ENCODE results near the gene PXDN. TPM values are rescaled to one million over a fixed set of nuclear protein-coding genes. Genes with fewer than 3 reads are reported as not detected.
"Not testable (repeated sequence)": the region's sequence is repeated elsewhere in the genome, so short reads cannot be mapped to it uniquely, and the experiment has no call there.

Gene PXDN
- total RNA-seq, 1 donor from 2014 or later, result 2.5 TPM

- intact Hi-C loops (cut with micrococcal nuclease), result no loop called here
These were observed 30.6 kb upstream of the PXDN start for GRCh38 chr2:1774929-1775328.

GRCh38 chr2:1773883-1774282 is 29.6 kb upstream of the PXDN start:
- intact Hi-C loops (cut with micrococcal nuclease), result no loop called here

- intact Hi-C loops (cut with micrococcal nuclease), result no loop called here
These were observed 28.4 kb upstream of the PXDN start for GRCh38 chr2:1772471-1773267.

GRCh38 chr2:1771626-1772280 is 27.4 kb upstream of the PXDN start:
- intact Hi-C loops (cut with micrococcal nuclease), result no loop called here

- intact Hi-C loops (cut with micrococcal nuclease), result no loop called here
These were observed 26.5 kb upstream of the PXDN start for GRCh38 chr2:1770566-1771380.

GRCh38 chr2:1769703-1770422 is 25.5 kb upstream of the PXDN start:
- intact Hi-C loops (cut with micrococcal nuclease), result no loop called here

GRCh38 chr2:1767939-1768691 is 23.8 kb upstream of the PXDN start:
- intact Hi-C loops (cut with micrococcal nuclease), result no loop called here

- intact Hi-C loops (cut with micrococcal nuclease), result no loop called here
These were observed 22.8 kb upstream of the PXDN start for GRCh38 chr2:1766851-1767811.

- intact Hi-C loops (cut with micrococcal nuclease), result no loop called here
These were observed 22.1 kb upstream of the PXDN start for GRCh38 chr2:1766425-1766824.

GRCh38 chr2:1765201-1765600 is 20.9 kb upstream of the PXDN start:
- intact Hi-C loops (cut with micrococcal nuclease), result not testable (repeated sequence)

GRCh38 chr2:1759611-1759930 is 15.3 kb upstream of the PXDN start:
- intact Hi-C loops (cut with micrococcal nuclease), result no loop called here

GRCh38 chr2:1758774-1759610 is 14.7 kb upstream of the PXDN start:
- intact Hi-C loops (cut with micrococcal nuclease), result no loop called here

GRCh38 chr2:1758171-1758570 is 13.9 kb upstream of the PXDN start:
- intact Hi-C loops (cut with micrococcal nuclease), result no loop called here

GRCh38 chr2:1757567-1757966 is 13.3 kb upstream of the PXDN start:
- intact Hi-C loops (cut with micrococcal nuclease), result no loop called here

GRCh38 chr2:1757146-1757545 is 12.8 kb upstream of the PXDN start:
- intact Hi-C loops (cut with micrococcal nuclease), result not testable (repeated sequence)

GRCh38 chr2:1756456-1756855 is 12.1 kb upstream of the PXDN start:
- intact Hi-C loops (cut with micrococcal nuclease), result no loop called here

- intact Hi-C loops (cut with micrococcal nuclease), result no loop called here
These were observed 11.3 kb upstream of the PXDN start for GRCh38 chr2:1755436-1756191.

Measured in T-helper 1 cell treated with Interleukin-12 subunit alpha and Interleukin-12 subunit beta and Interleukin-4 antibody, amounts not matched to agents 30 ng/mL and 1 ng/mL, for 36 hours (primary cell).